Ascending aorta (tissue), 2 donors: Measurements from ENCODE around the gene EHBP1. TPM values are rescaled to one million over a fixed set of nuclear protein-coding genes. Genes with fewer than 3 reads are reported as not detected.

Experiments
- DNase-seq, 2 donors: peaks; one replicate each; pipeline ENCODE4 v3.0.0-alpha.2; 2019; ENCODE audit warnings: low spot score in 2 of 2
- H3K27ac ChIP-seq, 2 donors: fragments of 200-600 bp; sonication (generic); one replicate each; pipeline ENCODE4 v1.5.1; 2016 to 2017; ENCODE audit warnings: mild to moderate bottlenecking in 1 of 2
- H3K27me3 ChIP-seq: fragments of 200-600 bp; sonication (generic); one replicate; pipeline ENCODE4 v1.5.1; 2017
- H3K36me3 ChIP-seq, 2 donors: fragments of 200-600 bp; sonication (generic); one replicate each; pipeline ENCODE4 v1.5.1; 2016
- H3K4me1 ChIP-seq, 2 donors: fragments of 200-600 bp; sonication (generic); one replicate each; pipeline ENCODE4 v1.5.1; 2016 to 2017; ENCODE audit warnings: mild to moderate bottlenecking in 1 of 2
- H3K4me3 ChIP-seq, 2 donors: fragments of 200-600 bp; sonication (generic); one replicate each; pipeline ENCODE4 v1.5.1; 2016 to 2017; ENCODE audit warnings: mild to moderate bottlenecking in 1 of 2
- H3K9me3 ChIP-seq, 2 donors: fragments of 200-600 bp; sonication (generic); one replicate each; pipeline ENCODE4 v1.5.1; 2016
- CTCF ChIP-seq, 3 experiments: fragments of 200-600 bp in 2 of 3; fragments of 450-650 bp in 1 of 3; sonication (generic) in 2 of 3; IDR thresholded peaks; one replicate each; pipeline ENCODE4 v1.5.1; 2016 to 2019; ENCODE audit warnings: antibody characterized with exemption in 3 of 3, mild to moderate bottlenecking in 1 of 3, moderate library complexity in 1 of 3
- intact Hi-C: fragments of 100-400 bp; cut with DNase I; formaldehyde crosslinking; loops from one replicate; pipeline ENCODE4 v1.15.1; 2023
- total RNA-seq: library from RNA; depleted of rRNA; stranded (reverse); fragments of >200 nt; gene quantifications from one replicate; pipeline ENCODE4 v1.1.0, GENCODE V29; 2016

Gene EHBP1
- total RNA-seq, 1 donor from 2014 or later = 19.9 TPM

DNA sequence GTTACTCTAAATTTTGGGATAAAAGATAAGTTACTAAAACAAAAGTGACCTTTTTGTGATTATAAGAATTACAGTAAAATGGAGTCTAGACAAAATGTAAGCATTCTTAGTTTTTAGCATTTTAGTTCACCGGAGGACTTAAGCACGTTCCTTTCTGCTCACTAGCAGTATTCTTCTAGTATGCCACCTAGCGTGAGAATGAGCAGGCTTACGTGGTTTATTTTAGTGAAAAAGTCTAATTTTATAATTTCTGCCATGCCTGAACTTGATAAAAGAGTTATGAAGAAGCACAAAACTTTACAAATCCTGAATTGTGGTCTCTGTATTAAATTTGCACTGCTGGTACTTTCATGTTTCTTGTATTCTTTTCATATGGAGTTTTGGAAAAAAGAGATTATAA is 332.5 kb downstream of the EHBP1 start:
- no peak for DNase-seq
- no peak for TF ChIP-seq CTCF (IDR thresholded peaks at IDR 0.05)
- H3K27me3 ChIP-seq = no peaks in the 10 kb centered on the region
- no peaks in the 10 kb centered on the region for H3K9me3 ChIP-seq
- H3K4me3 ChIP-seq = no peak overlapping the region
- intact Hi-C loops = no loop called here
- no peaks in the 10 kb centered on the region for H3K36me3 ChIP-seq
- H3K4me1 ChIP-seq = no peaks in the 10 kb centered on the region
- H3K27ac ChIP-seq = no peak overlapping the region

GRCh38 chr2:63040586-63040985 is 335.1 kb downstream of the EHBP1 start:
- H3K36me3 ChIP-seq = peaks cover 0 to 10% of the 10 kb centered on the region in 2 donors
- intact Hi-C loops = no loop called here
- no peaks in the 10 kb centered on the region for H3K9me3 ChIP-seq
- no peaks in the 10 kb centered on the region for H3K4me1 ChIP-seq
- TF ChIP-seq CTCF (IDR thresholded peaks at IDR 0.05) = no peak
- no peak for DNase-seq
- H3K27ac ChIP-seq = no peak overlapping the region
- no peak overlapping the region for H3K4me3 ChIP-seq
- H3K27me3 ChIP-seq = no peaks in the 10 kb centered on the region

- Histone ChIP-seq H3K4me1 (no peaks in the 10 kb centered on the region), H3K27me3 (no peaks in the 10 kb centered on the region), H3K36me3 (peaks cover 0 to 10% of the 10 kb centered on the region in 2 donors), H3K4me3 (no peak overlapping the region), H3K9me3 (no peaks in the 10 kb centered on the region), H3K27ac (no peak overlapping the region)
- TF ChIP-seq CTCF (IDR thresholded peaks at IDR 0.05) = no peak
- intact Hi-C loops = no loop called here
- no peak for DNase-seq
These were observed 336.1 kb downstream of the EHBP1 start for GRCh38 chr2:63041592-63041991.

GRCh38 chr2:63044362-63045327 is 339.1 kb downstream of the EHBP1 start:
- Histone ChIP-seq H3K27ac (no peak overlapping the region), H3K4me3 (no peak overlapping the region), H3K4me1 (peaks cover 7 to 13% of the 10 kb centered on the region in 2 donors), H3K27me3 (peaks cover 22% of the 10 kb centered on the region), H3K36me3 (peaks cover 0 to 10% of the 10 kb centered on the region in 2 donors), H3K9me3 (no peaks in the 10 kb centered on the region)
- DNase-seq = no peak
- intact Hi-C loops = no loop called here
- no peak for TF ChIP-seq CTCF (IDR thresholded peaks at IDR 0.05)

GRCh38 chr2:63046552-63046951 is 341.0 kb downstream of the EHBP1 start:
- DNase-seq = no peak
- Histone ChIP-seq H3K36me3 (peaks cover 0 to 10% of the 10 kb centered on the region in 2 donors), H3K4me1 (peaks cover 7 to 26% of the 10 kb centered on the region in 2 donors), H3K27ac (no peak overlapping the region), H3K9me3 (no peaks in the 10 kb centered on the region), H3K4me3 (no peak overlapping the region), H3K27me3 (peaks cover 25% of the 10 kb centered on the region)
- intact Hi-C loops = no loop called here
- TF ChIP-seq CTCF (IDR thresholded peaks at IDR 0.05) = no peak
